ENCODE results near the gene RWDD3. TPM values are rescaled to one million over a fixed set of nuclear protein-coding genes. Genes with fewer than 3 reads are reported as not detected.
A peak's percentile ranks its signal among the peaks of the same experiment; 100 is the strongest.

The RWDD3 gene
- total RNA-seq, 2 experiments from 2014 or later = 14.3 to 14.5 TPM

DNA sequence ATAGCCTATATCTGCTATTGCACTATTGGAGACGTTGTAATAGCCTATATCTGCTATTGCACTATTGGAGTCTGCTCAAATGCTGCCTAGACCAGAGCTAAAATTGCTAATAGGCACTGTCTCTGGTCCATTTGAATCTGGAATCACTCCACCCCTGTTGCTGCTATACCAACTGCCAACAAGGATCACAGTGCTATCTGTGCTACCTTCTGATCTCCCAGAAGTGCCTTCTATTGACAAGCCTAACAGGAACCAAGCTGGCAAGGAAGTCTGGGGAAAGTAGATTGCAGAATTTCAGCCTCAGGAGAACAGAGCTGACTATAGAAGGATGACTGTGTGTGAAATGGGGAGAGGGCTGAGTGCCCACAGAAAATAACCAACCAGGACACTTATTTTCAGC, 15.9 kb downstream of the RWDD3 start:
- Histone ChIP-seq H3K4me1 (ENCODE audit: insufficient read depth, low read length) (no peaks in the 10 kb centered on the region), H3K9me3 (ENCODE audit: control insufficient read depth in 1 of 2, insufficient read depth in 1 of 2, low read length in 2 of 2) (peaks cover 0 to 5% of the 10 kb centered on the region in 2 experiments), H3K36me3 (ENCODE audit: insufficient read depth, low read length) (peaks cover 24% of the 10 kb centered on the region), H3K27me3 (ENCODE audit: control insufficient read depth in 1 of 2, insufficient read depth in 2 of 2, low read length in 2 of 2) (no peaks in the 10 kb centered on the region), H3K27ac (ENCODE audit: low read depth in 1 of 2, low read length in 2 of 2) (no peak overlapping the region), H3K4me3 (ENCODE audit: low read length) (no peak overlapping the region)
- ATAC-seq (ENCODE audit: poor library complexity) = no peak
- H3K4me3 Mint-ChIP-seq = no peak overlapping the region
- peak overlapping the region; percentile 14 for H3K27ac Mint-ChIP-seq
- no peaks in the 10 kb centered on the region for H3K4me1 Mint-ChIP-seq (ENCODE audit: low read depth)
- ChIA-PET CTCF (interaction anchor here (2.3 kb wide), 1 partner anchor 16 kb away, joined by 10 read pairs; the partner anchor contains the start of gene RWDD3), POLR2A (no interaction called here)
- no peak for DNase-seq
- TF ChIP-seq CTCF (IDR thresholded peaks at IDR 0.05) = no peak
- H3K36me3 Mint-ChIP-seq (ENCODE audit: low read depth) = peaks cover 75% of the 10 kb centered on the region
- H3K9me3 Mint-ChIP-seq = no peaks in the 10 kb centered on the region
- H3K27me3 Mint-ChIP-seq = no peaks in the 10 kb centered on the region
- intact Hi-C loops (cut with DNase I, micrococcal nuclease) = no loop called here

GRCh38 chr1:95252422-95252821, 18.4 kb downstream of the RWDD3 start:
- Histone ChIP-seq H3K27ac (ENCODE audit: low read depth in 1 of 2, low read length in 2 of 2) (no peak overlapping the region), H3K4me1 (ENCODE audit: insufficient read depth, low read length) (no peaks in the 10 kb centered on the region), H3K36me3 (ENCODE audit: insufficient read depth, low read length) (peaks cover 18% of the 10 kb centered on the region), H3K27me3 (ENCODE audit: control insufficient read depth in 1 of 2, insufficient read depth in 2 of 2, low read length in 2 of 2) (no peaks in the 10 kb centered on the region), H3K9me3 (ENCODE audit: control insufficient read depth in 1 of 2, insufficient read depth in 1 of 2, low read length in 2 of 2) (peaks cover 0 to 5% of the 10 kb centered on the region in 2 experiments), H3K4me3 (ENCODE audit: low read length) (no peak overlapping the region)
- H3K4me3 Mint-ChIP-seq = no peak overlapping the region
- H3K27me3 Mint-ChIP-seq = no peaks in the 10 kb centered on the region
- ATAC-seq (ENCODE audit: poor library complexity) = no peak
- peaks cover 59% of the 10 kb centered on the region for H3K36me3 Mint-ChIP-seq (ENCODE audit: low read depth)
- no peaks in the 10 kb centered on the region for H3K4me1 Mint-ChIP-seq (ENCODE audit: low read depth)
- no peak for TF ChIP-seq CTCF (IDR thresholded peaks at IDR 0.05)
- no peak overlapping the region for H3K27ac Mint-ChIP-seq
- CTCF ChIA-PET = interaction anchor here (0.9 kb wide), 1 partner anchor 18 kb away, joined by 3 read pairs; the partner anchor contains the start of gene RWDD3
- POLR2A ChIA-PET = interaction anchor here (1.0 kb wide), 1 partner anchor 19 kb away, joined by 3 read pairs; no protein-coding TSS in a partner anchor
- DNase-seq = no peak
- no peaks in the 10 kb centered on the region for H3K9me3 Mint-ChIP-seq
- intact Hi-C loops (cut with DNase I, micrococcal nuclease) = no loop called here

GRCh38 chr1:95254959-95255358, 20.9 kb downstream of the RWDD3 start:
- no peak for ATAC-seq (ENCODE audit: poor library complexity)
- peaks cover 37% of the 10 kb centered on the region for H3K36me3 Mint-ChIP-seq (ENCODE audit: low read depth)
- no peaks in the 10 kb centered on the region for H3K4me1 Mint-ChIP-seq (ENCODE audit: low read depth)
- intact Hi-C loops (cut with DNase I, micrococcal nuclease) = no loop called here
- POLR2A ChIA-PET = no interaction called here
- Histone ChIP-seq H3K9me3 (ENCODE audit: control insufficient read depth in 1 of 2, insufficient read depth in 1 of 2, low read length in 2 of 2) (peaks cover 0 to 5% of the 10 kb centered on the region in 2 experiments), H3K27me3 (ENCODE audit: control insufficient read depth in 1 of 2, insufficient read depth in 2 of 2, low read length in 2 of 2) (no peaks in the 10 kb centered on the region), H3K36me3 (ENCODE audit: insufficient read depth, low read length) (peaks cover 10% of the 10 kb centered on the region), H3K4me3 (ENCODE audit: low read length) (no peak overlapping the region), H3K4me1 (ENCODE audit: insufficient read depth, low read length) (no peaks in the 10 kb centered on the region), H3K27ac (ENCODE audit: low read depth in 1 of 2, low read length in 2 of 2) (no peak overlapping the region)
- H3K4me3 Mint-ChIP-seq = no peak overlapping the region
- H3K27me3 Mint-ChIP-seq = no peaks in the 10 kb centered on the region
- TF ChIP-seq CTCF (IDR thresholded peaks at IDR 0.05) = no peak
- CTCF ChIA-PET = no interaction called here
- no peak overlapping the region for H3K27ac Mint-ChIP-seq
- H3K9me3 Mint-ChIP-seq = no peaks in the 10 kb centered on the region
- no peak for DNase-seq
